MM.1S (cell line): ENCODE measurements around the gene DHRS3.

Experiments
- DNase-seq: peaks from one replicate; pipeline ENCODE4 v3.0.0-alpha.2; 2015
- H2AFZ ChIP-seq: fragments of 300-600 bp; sonication (generic); 2 replicates; pipeline ENCODE4 v1.6.0; 2016; ENCODE audit warnings: antibody characterized with exemption, low read length
- H3F3A ChIP-seq: fragments of 300-600 bp; sonication (generic); 2 replicates; pipeline ENCODE4 v1.6.1; 2016; ENCODE audit warnings: mild to moderate bottlenecking, antibody characterized with exemption, low read length, moderate library complexity, mixed read lengths; ENCODE audit not compliant: insufficient read depth
- H3K27ac ChIP-seq: fragments of 300-600 bp; sonication (generic); 2 replicates; pipeline ENCODE4 v1.5.1; 2016; ENCODE audit warnings: mild to moderate bottlenecking, low read length
- H3K27me3 ChIP-seq: fragments of 300-600 bp; sonication (generic); replicated peaks from 2 replicates; pipeline ENCODE4 v1.6.0; 2016; ENCODE audit warnings: low read length; ENCODE audit not compliant: insufficient read depth
- H3K36me3 ChIP-seq: fragments of 300-600 bp; sonication (generic); replicated peaks from 2 replicates; pipeline ENCODE4 v1.6.1; 2016; ENCODE audit warnings: mild to moderate bottlenecking, low read length, mixed read lengths; ENCODE audit not compliant: insufficient read depth
- H3K4me1 ChIP-seq: fragments of 300-600 bp; sonication (generic); 2 replicates; pipeline ENCODE4 v1.6.1; 2016; ENCODE audit warnings: low read length, mixed read lengths
- H3K4me2 ChIP-seq: fragments of 300-600 bp; sonication (generic); 2 replicates; pipeline ENCODE4 v1.6.0; 2016; ENCODE audit warnings: low read depth, low read length
- H3K4me3 ChIP-seq: fragments of 300-600 bp; sonication (generic); 2 replicates; pipeline ENCODE4 v1.5.1; 2016; ENCODE audit warnings: low read length, mixed read lengths
- H3K79me2 ChIP-seq: fragments of 300-600 bp; sonication (generic); 2 replicates; pipeline ENCODE4 v1.6.1; 2016; ENCODE audit warnings: mixed run types, low read length, mixed read lengths
- H3K9ac ChIP-seq: fragments of 300-600 bp; sonication (generic); 2 replicates; pipeline ENCODE4 v1.6.1; 2016; ENCODE audit warnings: low read length, mixed read lengths
- H3K9me2 ChIP-seq: fragments of 300-600 bp; sonication (generic); replicated peaks from 2 replicates; pipeline ENCODE4 v1.6.1; 2016; ENCODE audit warnings: mild to moderate bottlenecking, low read length, mixed read lengths; ENCODE audit not compliant: insufficient read depth
- H3K9me3 ChIP-seq: fragments of 300-600 bp; sonication (generic); replicated peaks from 2 replicates; pipeline ENCODE4 v1.6.1; 2016; ENCODE audit warnings: mild to moderate bottlenecking, low read length, mixed read lengths; ENCODE audit not compliant: insufficient read depth
- H4K20me1 ChIP-seq: fragments of 300-600 bp; sonication (generic); 2 replicates; pipeline ENCODE4 v1.6.1; 2016; ENCODE audit warnings: mild to moderate bottlenecking, low read length, moderate library complexity, mixed read lengths; ENCODE audit not compliant: insufficient read depth
- EZH2 ChIP-seq: fragments of 300-600 bp; sonication (generic); optimal IDR thresholded peaks from 2 replicates; pipeline ENCODE3; 2017; ENCODE audit warnings: low read depth, mild to moderate bottlenecking, antibody characterized with exemption, low read length, mixed read lengths
- EZH2phosphoT487 ChIP-seq: fragments of 300-600 bp; sonication (generic); IDR thresholded peaks from 2 replicates; pipeline ENCODE4 v1.6.1; 2018; ENCODE audit warnings: antibody characterized with exemption, low read length
- TF ChIP-seq, protein P1 (sequence below): fragments of 300-600 bp; sonication (generic); IDR thresholded peaks from 2 replicates; pipeline ENCODE4 v1.5.1; 2016; ENCODE audit warnings: antibody characterized with exemption, low read length, mixed read lengths

Gene DHRS3

DNA sequence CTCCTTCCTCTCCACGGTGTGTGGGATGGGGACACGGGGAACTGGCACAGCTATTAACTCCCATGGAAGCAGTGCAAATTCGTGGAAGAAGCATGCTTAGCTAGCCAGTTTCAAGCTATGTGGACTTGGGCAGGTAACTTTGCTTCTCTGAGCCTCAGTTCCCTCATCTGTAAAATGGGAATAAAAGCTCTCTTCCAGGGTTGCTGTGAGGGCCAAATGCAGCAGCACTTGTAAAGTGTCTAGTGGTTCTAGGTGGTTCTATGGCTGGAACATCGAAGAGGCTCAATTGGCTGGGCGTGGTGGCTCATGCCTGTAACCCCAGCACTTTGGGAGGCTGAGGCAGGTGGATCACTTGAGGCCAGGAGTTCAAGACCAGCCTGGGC lies 43.3 kb downstream of the DHRS3 start:
- Histone ChIP-seq H3K4me2 (no peak overlapping the region), H3K9me3 (no peaks in the 10 kb centered on the region), H3K36me3 (no peaks in the 10 kb centered on the region), H3K9ac (no peak overlapping the region), H3K27ac (no peak overlapping the region), H2AFZ (no peak overlapping the region), H3F3A (no peaks in the 10 kb centered on the region), H3K9me2 (no peaks in the 10 kb centered on the region), H4K20me1 (no peaks in the 10 kb centered on the region), H3K79me2 (no peaks in the 10 kb centered on the region), H3K27me3 (no peaks in the 10 kb centered on the region), H3K4me3 (no peak overlapping the region), H3K4me1 (no peaks in the 10 kb centered on the region)
- TF ChIP-seq EZH2 = no peak
- TF ChIP-seq, protein P1, sequence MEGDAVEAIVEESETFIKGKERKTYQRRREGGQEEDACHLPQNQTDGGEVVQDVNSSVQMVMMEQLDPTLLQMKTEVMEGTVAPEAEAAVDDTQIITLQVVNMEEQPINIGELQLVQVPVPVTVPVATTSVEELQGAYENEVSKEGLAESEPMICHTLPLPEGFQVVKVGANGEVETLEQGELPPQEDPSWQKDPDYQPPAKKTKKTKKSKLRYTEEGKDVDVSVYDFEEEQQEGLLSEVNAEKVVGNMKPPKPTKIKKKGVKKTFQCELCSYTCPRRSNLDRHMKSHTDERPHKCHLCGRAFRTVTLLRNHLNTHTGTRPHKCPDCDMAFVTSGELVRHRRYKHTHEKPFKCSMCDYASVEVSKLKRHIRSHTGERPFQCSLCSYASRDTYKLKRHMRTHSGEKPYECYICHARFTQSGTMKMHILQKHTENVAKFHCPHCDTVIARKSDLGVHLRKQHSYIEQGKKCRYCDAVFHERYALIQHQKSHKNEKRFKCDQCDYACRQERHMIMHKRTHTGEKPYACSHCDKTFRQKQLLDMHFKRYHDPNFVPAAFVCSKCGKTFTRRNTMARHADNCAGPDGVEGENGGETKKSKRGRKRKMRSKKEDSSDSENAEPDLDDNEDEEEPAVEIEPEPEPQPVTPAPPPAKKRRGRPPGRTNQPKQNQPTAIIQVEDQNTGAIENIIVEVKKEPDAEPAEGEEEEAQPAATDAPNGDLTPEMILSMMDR = no peak
- no peak for TF ChIP-seq EZH2phosphoT487
- no peak for DNase-seq

DNA sequence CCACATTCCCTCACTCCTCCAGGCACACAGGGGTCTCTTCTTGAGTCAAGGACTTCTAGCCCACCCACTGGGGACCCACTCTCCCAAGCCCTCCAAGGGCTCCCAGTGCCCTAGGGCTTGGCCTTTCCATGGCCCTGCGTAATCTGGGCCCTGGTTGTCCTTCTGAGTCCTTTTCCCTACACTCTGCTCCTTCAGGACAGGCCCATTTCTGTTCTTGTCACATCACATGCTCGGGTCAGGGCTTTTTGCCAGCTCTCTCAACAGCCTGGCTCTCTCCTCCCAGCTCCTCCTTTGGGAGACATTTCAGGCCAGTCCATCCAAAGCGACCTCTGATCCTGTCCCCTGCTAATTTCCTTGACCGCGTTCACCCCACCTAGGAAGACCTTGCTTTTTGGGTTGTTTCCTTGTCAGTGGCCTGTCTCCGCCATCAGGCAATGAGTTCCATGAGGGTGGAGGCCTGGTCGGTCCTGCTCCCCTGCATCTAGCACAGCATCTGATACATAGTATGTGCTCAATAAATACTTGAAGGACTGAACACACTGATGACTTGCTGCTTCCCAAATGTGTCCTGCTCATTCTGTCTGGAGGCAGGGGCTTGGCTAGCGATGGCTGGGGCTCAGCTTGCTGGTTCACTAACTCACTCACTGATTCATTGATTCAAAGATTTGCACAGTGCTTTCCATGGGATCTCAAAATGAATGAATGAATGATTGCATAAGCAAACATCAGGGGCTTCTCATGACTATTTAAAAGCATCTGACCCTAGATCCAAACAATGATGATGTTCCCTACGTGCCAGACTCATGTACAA lies 44.8 kb downstream of the DHRS3 start:
- H3K4me3 ChIP-seq = no peak overlapping the region
- no peak overlapping the region for H3K4me2 ChIP-seq
- H3K9me3 ChIP-seq = no peaks in the 10 kb centered on the region
- H3K27ac ChIP-seq = no peak overlapping the region
- H3K79me2 ChIP-seq = no peaks in the 10 kb centered on the region
- no peak for DNase-seq
- no peaks in the 10 kb centered on the region for H3F3A ChIP-seq
- H3K9me2 ChIP-seq = no peaks in the 10 kb centered on the region
- H4K20me1 ChIP-seq = no peaks in the 10 kb centered on the region
- no peak overlapping the region for H3K9ac ChIP-seq
- H3K36me3 ChIP-seq = no peaks in the 10 kb centered on the region
- no peaks in the 10 kb centered on the region for H3K4me1 ChIP-seq
- TF ChIP-seq, protein P1 = no peak
- no peak for TF ChIP-seq EZH2
- no peak for TF ChIP-seq EZH2phosphoT487
- no peaks in the 10 kb centered on the region for H3K27me3 ChIP-seq
- H2AFZ ChIP-seq = no peak overlapping the region

DNA sequence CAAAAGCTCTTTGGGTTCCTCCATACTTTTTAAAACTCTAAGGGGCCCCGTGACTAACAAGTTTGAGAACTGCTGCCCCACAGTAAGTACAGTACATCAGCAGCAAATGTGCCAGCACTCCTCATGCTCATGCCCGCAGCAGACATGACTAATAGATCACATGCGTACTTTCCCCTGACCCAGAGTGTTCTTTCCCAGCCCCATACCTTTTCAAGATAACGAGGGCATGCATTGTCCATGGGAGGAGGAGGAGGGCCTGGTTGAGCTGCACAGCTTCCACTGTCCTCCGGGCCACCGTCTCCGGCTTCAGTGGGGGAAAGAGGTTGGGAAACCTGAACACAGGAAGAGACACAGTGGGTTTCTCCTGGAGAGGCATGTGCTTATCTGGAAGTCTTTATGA lies 45.5 kb downstream of the DHRS3 start:
- Histone ChIP-seq H3K4me3 (no peak overlapping the region), H3K27ac (no peak overlapping the region), H3K79me2 (no peaks in the 10 kb centered on the region), H3F3A (no peaks in the 10 kb centered on the region), H2AFZ (no peak overlapping the region), H3K9me2 (no peaks in the 10 kb centered on the region), H3K9me3 (no peaks in the 10 kb centered on the region), H3K4me1 (no peaks in the 10 kb centered on the region), H3K9ac (no peak overlapping the region), H3K27me3 (no peaks in the 10 kb centered on the region), H3K36me3 (no peaks in the 10 kb centered on the region), H4K20me1 (no peaks in the 10 kb centered on the region), H3K4me2 (no peak overlapping the region)
- DNase-seq = no peak
- TF ChIP-seq, protein P1 = no peak
- no peak for TF ChIP-seq EZH2phosphoT487
- no peak for TF ChIP-seq EZH2
